ENCODE data around the gene NOD1. TPM values are rescaled to one million over a fixed set of nuclear protein-coding genes. Genes with fewer than 3 reads are reported as not detected.

Gene NOD1
- total and polyA plus RNA-seq, 8 donors: 2.3 to 18.3 (median 5.5) TPM

DNA sequence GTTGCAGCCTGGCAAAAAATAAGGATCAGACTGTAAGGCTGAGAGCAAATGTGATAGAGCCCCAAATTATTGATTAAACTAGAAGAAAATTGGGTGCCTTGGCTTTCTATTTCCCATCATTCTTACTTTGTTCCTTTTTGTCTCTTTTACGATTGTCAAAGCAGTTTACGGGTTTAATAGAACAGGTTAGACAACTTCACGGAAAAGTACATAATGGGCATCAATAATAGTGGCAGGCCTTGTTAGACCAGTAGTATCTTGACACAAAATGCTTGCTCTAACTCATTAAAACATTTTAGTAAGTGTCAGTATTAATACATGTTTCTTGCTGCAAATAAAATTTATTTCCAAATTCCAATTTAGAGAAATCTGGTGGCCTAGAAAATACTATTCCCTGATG is 40.5 kb upstream of the NOD1 start:
- intact Hi-C loops (cut with DNase I; ENCODE audit: low total_unique reads): no loop called here
- WGBS, 5 donors: 40 to 54% (median 53%) methylated on average over 3 of the region's 3 CpGs

DNA sequence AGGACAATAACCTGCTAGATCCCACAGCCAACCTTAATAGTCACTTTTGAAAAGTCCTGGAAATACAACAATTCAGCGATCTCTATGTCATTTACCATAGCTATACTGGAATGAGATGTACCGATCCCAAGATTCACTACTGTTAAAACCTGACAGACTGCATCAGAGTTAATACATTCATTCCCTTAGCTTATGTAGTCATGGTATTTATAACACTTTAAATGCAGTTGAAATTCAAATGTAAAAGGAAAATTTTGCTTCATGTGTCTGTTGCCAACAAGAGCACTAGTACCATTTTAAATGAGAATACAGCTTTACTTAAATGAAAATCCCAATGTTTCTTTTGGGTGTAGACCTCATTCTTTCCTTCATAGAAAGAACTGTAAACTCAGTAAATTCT is 37.2 kb upstream of the NOD1 start:
- Histone ChIP-seq H3K27ac (no peak overlapping the region), H3K27me3 (no peaks in the 10 kb centered on the region), H3K4me3 (no peak overlapping the region), H3K36me3 (no peaks in the 10 kb centered on the region), H3K9me3 (no peaks in the 10 kb centered on the region), H3K4me1 (peaks cover 0 to 6% (median 2%) of the 10 kb centered on the region in 4 donors)
- intact Hi-C loops (cut with DNase I; ENCODE audit: low total_unique reads): no loop called here
- no peak for DNase-seq
- TF ChIP-seq, protein P1, sequence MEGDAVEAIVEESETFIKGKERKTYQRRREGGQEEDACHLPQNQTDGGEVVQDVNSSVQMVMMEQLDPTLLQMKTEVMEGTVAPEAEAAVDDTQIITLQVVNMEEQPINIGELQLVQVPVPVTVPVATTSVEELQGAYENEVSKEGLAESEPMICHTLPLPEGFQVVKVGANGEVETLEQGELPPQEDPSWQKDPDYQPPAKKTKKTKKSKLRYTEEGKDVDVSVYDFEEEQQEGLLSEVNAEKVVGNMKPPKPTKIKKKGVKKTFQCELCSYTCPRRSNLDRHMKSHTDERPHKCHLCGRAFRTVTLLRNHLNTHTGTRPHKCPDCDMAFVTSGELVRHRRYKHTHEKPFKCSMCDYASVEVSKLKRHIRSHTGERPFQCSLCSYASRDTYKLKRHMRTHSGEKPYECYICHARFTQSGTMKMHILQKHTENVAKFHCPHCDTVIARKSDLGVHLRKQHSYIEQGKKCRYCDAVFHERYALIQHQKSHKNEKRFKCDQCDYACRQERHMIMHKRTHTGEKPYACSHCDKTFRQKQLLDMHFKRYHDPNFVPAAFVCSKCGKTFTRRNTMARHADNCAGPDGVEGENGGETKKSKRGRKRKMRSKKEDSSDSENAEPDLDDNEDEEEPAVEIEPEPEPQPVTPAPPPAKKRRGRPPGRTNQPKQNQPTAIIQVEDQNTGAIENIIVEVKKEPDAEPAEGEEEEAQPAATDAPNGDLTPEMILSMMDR (IDR thresholded peaks at IDR 0.05): no peak
- no peak for TF ChIP-seq POLR2AphosphoS5 (IDR thresholded peaks at IDR 0.05)
- TF ChIP-seq EP300 (IDR thresholded peaks at IDR 0.05): no peak
- no peak for TF ChIP-seq POLR2A (IDR thresholded peaks at IDR 0.05)
- WGBS, 5 donors: 90 to 98% (median 95%) methylated on average over 2 of the region's 2 CpGs

More for the DNA sequence above, 40.5 kb upstream of the NOD1 start:
- H3K4me3 ChIP-seq: no peak overlapping the region
- no peaks in the 10 kb centered on the region for H3K9me3 ChIP-seq
- DNase-seq: peak in 1 of 2 donors; percentile 68
- TF ChIP-seq POLR2A (IDR thresholded peaks at IDR 0.05) (no peak), EP300 (IDR thresholded peaks at IDR 0.05) (no peak), POLR2AphosphoS5 (IDR thresholded peaks at IDR 0.05) (no peak)
- TF ChIP-seq, protein P1 (IDR thresholded peaks at IDR 0.05): no peak
- no peaks in the 10 kb centered on the region for H3K36me3 ChIP-seq
- H3K27me3 ChIP-seq: no peaks in the 10 kb centered on the region
- no peak overlapping the region for H3K27ac ChIP-seq
- peaks cover 0 to 14% (median 4%) of the 10 kb centered on the region in 4 donors for H3K4me1 ChIP-seq

- Histone ChIP-seq H3K4me1 (peaks cover 0 to 6% (median 3%) of the 10 kb centered on the region in 4 donors), H3K27ac (no peak overlapping the region), H3K36me3 (no peaks in the 10 kb centered on the region), H3K9me3 (no peaks in the 10 kb centered on the region), H3K27me3 (no peaks in the 10 kb centered on the region), H3K4me3 (no peak overlapping the region)
- intact Hi-C loops (cut with DNase I; ENCODE audit: low total_unique reads): no loop called here
- no peak for TF ChIP-seq EP300 (IDR thresholded peaks at IDR 0.05)
- no peak for TF ChIP-seq POLR2A (IDR thresholded peaks at IDR 0.05)
- TF ChIP-seq POLR2AphosphoS5 (IDR thresholded peaks at IDR 0.05): no peak
- TF ChIP-seq, protein P1 (IDR thresholded peaks at IDR 0.05): no peak
- no peak for DNase-seq
- WGBS, 5 donors: 92 to 98% (median 94%) methylated on average over 1 of the region's 1 CpG
These were observed 36.2 kb upstream of the NOD1 start for GRCh38 chr7:30514776-30515175.

- intact Hi-C loops (cut with DNase I; ENCODE audit: low total_unique reads): no loop called here
- WGBS, 5 donors: 64 to 71% (median 65%) methylated on average over 3 of the region's 3 CpGs
- no peak for DNase-seq
- Histone ChIP-seq H3K9me3 (no peaks in the 10 kb centered on the region), H3K27ac (no peak overlapping the region), H3K4me3 (no peak overlapping the region), H3K27me3 (no peaks in the 10 kb centered on the region), H3K4me1 (peaks cover 0 to 11% (median 7%) of the 10 kb centered on the region in 4 donors), H3K36me3 (no peaks in the 10 kb centered on the region)
- TF ChIP-seq, protein P1 (IDR thresholded peaks at IDR 0.05): no peak
- no peak for TF ChIP-seq POLR2A (IDR thresholded peaks at IDR 0.05)
- no peak for TF ChIP-seq POLR2AphosphoS5 (IDR thresholded peaks at IDR 0.05)
- no peak for TF ChIP-seq EP300 (IDR thresholded peaks at IDR 0.05)
These were observed 35.6 kb upstream of the NOD1 start for GRCh38 chr7:30514177-30514576.
